Loucy (cell line): Measurements from ENCODE around the gene FPGS.

Source experiments
- H2AFZ ChIP-seq: fragments of 200-600 bp; sonication (generic); 2 replicates; pipeline ENCODE4 v1.6.0; 2016; ENCODE audit warnings: antibody characterized with exemption, mild to moderate bottlenecking, low read length, moderate library complexity
- H3F3A ChIP-seq: fragments of 200-600 bp; 2 replicates; pipeline ENCODE4 v1.6.0; 2016; ENCODE audit warnings: antibody characterized with exemption, low read depth, mild to moderate bottlenecking
- H3K27me3 ChIP-seq: fragments of 200-600 bp; sonication (generic); 2 replicates; pipeline ENCODE4 v1.6.1; 2014; ENCODE audit warnings: low read length, mild to moderate bottlenecking; ENCODE audit not compliant: insufficient read depth, poor library complexity, severe bottlenecking
- H3K36me3 ChIP-seq: fragments of 200-600 bp; sonication (generic); 2 replicates; pipeline ENCODE4 v1.6.1; 2016; ENCODE audit warnings: low read length; ENCODE audit not compliant: insufficient read depth
- H3K4me1 ChIP-seq: fragments of 200-600 bp; sonication (generic); 2 replicates; pipeline ENCODE4 v1.5.1; 2014; ENCODE audit warnings: low read length, mild to moderate bottlenecking; ENCODE audit not compliant: insufficient read depth, poor library complexity, severe bottlenecking
- H3K4me2 ChIP-seq: fragments of 200-600 bp; sonication (generic); 2 replicates; pipeline ENCODE4 v1.6.0; 2014; ENCODE audit warnings: antibody characterized with exemption, low read length, low read depth, mild to moderate bottlenecking; ENCODE audit not compliant: poor library complexity, severe bottlenecking
- H3K4me3 ChIP-seq: fragments of 200-600 bp; sonication (generic); 2 replicates; pipeline ENCODE4 v1.5.1; 2014; ENCODE audit warnings: low read length, mild to moderate bottlenecking, mixed read lengths; ENCODE audit not compliant: poor library complexity, severe bottlenecking
- H3K79me2 ChIP-seq: fragments of 200-600 bp; sonication (generic); 2 replicates; pipeline ENCODE4 v1.6.1; 2014; ENCODE audit warnings: low read length; ENCODE audit not compliant: insufficient read depth
- H3K9ac ChIP-seq: fragments of 200-600 bp; sonication (generic); 2 replicates; pipeline ENCODE4 v1.6.0; 2014; ENCODE audit warnings: mild to moderate bottlenecking, low read depth, low read length, moderate library complexity; ENCODE audit not compliant: poor library complexity, severe bottlenecking
- H3K9me2 ChIP-seq: fragments of 200-600 bp; sonication (generic); replicated peaks from 2 replicates; pipeline ENCODE4 v1.6.1; 2016; ENCODE audit warnings: low read depth, low read length, mixed read lengths
- H3K9me3 ChIP-seq: fragments of 200-600 bp; sonication (generic); 2 replicates; pipeline ENCODE4 v1.6.1; 2014; ENCODE audit warnings: mild to moderate bottlenecking, antibody characterized with exemption, low read length, low read depth; ENCODE audit not compliant: insufficient read depth
- H4K20me1 ChIP-seq: fragments of 200-600 bp; sonication (generic); 2 replicates; pipeline ENCODE4 v1.6.0; 2014; ENCODE audit warnings: antibody characterized with exemption, low read length, mild to moderate bottlenecking; ENCODE audit not compliant: insufficient read depth, poor library complexity, severe bottlenecking
- EZH2phosphoT487 ChIP-seq: fragments of 200-600 bp; IDR thresholded peaks from 2 replicates; pipeline ENCODE4 v1.6.1; 2018; ENCODE audit warnings: antibody characterized with exemption, mild to moderate bottlenecking, moderate library complexity, borderline replicate concordance
- TF ChIP-seq, protein P1 (sequence below): fragments of 200-600 bp; sonication (generic); conservative IDR thresholded peaks from 2 replicates; pipeline ENCODE4 v1.5.1; 2014; ENCODE audit warnings: mild to moderate bottlenecking, antibody characterized with exemption, low read length

Gene FPGS

DNA sequence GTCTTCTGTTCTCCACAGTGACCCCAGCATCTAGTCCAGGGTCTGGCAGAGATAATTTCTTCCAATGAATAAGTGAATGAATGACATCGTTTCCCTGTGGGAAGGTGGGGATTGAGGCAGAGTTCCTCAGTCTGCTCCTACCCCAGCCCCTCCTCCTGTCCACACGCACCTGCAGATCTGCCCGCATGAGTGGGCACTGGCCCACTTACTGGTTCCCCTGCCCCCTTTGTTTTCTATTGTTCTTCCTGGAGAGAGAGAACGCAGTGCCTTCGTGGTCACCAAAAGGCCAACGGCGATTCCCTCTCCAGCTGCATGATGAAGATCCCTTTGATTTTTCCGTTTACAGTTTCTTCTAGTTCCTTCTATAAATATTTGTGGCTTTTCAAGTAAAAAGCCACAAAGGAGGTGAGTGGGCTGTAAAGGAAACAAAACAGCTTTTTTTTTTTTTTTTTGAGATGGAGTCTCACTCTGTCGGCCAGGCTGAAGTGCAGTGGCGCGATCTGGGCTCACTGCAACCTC lies 5.8 kb upstream of the FPGS start:
- peak overlapping the region; percentile 75 for H3K9ac ChIP-seq
- no peaks in the 10 kb centered on the region for H3K9me3 ChIP-seq
- H3K36me3 ChIP-seq = peaks cover 6% of the 10 kb centered on the region; the same call in 1 of the 2 replicates
- H3K9me2 ChIP-seq = no peaks in the 10 kb centered on the region
- no peaks in the 10 kb centered on the region for H3K27me3 ChIP-seq
- H3F3A ChIP-seq = peaks cover 13% of the 10 kb centered on the region
- H2AFZ ChIP-seq = no peak overlapping the region
- peaks cover 29% of the 10 kb centered on the region; the same call in 1 of the 2 replicates for H3K79me2 ChIP-seq
- H3K4me1 ChIP-seq = peaks cover 70% of the 10 kb centered on the region
- peaks cover 6% of the 10 kb centered on the region for H4K20me1 ChIP-seq
- TF ChIP-seq, protein P1, sequence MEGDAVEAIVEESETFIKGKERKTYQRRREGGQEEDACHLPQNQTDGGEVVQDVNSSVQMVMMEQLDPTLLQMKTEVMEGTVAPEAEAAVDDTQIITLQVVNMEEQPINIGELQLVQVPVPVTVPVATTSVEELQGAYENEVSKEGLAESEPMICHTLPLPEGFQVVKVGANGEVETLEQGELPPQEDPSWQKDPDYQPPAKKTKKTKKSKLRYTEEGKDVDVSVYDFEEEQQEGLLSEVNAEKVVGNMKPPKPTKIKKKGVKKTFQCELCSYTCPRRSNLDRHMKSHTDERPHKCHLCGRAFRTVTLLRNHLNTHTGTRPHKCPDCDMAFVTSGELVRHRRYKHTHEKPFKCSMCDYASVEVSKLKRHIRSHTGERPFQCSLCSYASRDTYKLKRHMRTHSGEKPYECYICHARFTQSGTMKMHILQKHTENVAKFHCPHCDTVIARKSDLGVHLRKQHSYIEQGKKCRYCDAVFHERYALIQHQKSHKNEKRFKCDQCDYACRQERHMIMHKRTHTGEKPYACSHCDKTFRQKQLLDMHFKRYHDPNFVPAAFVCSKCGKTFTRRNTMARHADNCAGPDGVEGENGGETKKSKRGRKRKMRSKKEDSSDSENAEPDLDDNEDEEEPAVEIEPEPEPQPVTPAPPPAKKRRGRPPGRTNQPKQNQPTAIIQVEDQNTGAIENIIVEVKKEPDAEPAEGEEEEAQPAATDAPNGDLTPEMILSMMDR = no peak
- TF ChIP-seq EZH2phosphoT487 = no peak
- peak overlapping the region; percentile 65 for H3K4me3 ChIP-seq
- H3K4me2 ChIP-seq = peak overlapping the region; percentile 89

DNA sequence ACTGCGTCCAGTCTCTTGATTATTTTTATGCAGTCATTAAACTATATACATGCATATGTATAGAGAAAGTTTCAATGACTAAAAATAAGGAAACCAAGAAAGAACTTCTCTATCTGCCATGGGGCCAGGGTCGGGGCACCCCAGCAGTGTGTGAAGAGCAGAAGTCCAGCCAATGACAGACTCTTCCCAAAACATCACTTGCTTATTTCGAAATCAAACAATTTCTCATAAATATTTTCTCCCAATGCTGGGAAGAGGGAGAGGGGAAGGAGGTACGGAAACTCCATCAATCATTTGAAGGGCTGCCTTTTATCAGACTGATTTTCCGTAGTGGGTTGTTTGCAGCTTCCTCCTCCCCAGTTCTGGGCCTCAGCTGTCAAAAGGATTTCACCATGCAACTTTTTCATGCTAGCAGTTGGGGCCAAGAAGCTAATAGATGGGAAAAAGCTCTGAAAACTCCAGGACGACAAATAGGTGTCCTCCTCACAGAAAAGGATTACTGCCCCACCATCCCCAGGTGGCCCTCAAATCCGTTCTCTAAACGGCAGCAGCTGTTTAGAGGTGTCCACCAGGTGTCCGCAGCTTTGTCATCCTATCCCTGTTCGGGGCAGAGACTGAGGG lies 617 bp upstream of the FPGS start:
- Histone ChIP-seq H3K9ac (peak overlapping the region; percentile 74), H4K20me1 (peaks cover 38% of the 10 kb centered on the region), H3K4me3 (peak overlapping the region; percentile 73), H3K4me2 (peak overlapping the region; percentile 87), H3K79me2 (peaks cover 41% of the 10 kb centered on the region), H3F3A (no peaks in the 10 kb centered on the region), H2AFZ (peak overlapping the region; percentile 13; the same call in 1 of the 2 replicates), H3K4me1 (peaks cover 57% of the 10 kb centered on the region), H3K36me3 (peaks cover 6% of the 10 kb centered on the region; the same call in 1 of the 2 replicates), H3K9me2 (no peaks in the 10 kb centered on the region), H3K9me3 (no peaks in the 10 kb centered on the region), H3K27me3 (no peaks in the 10 kb centered on the region)
- TF ChIP-seq, protein P1 = peak; percentile 27; the same call in 1 of the 2 replicates
- no peak for TF ChIP-seq EZH2phosphoT487

DNA sequence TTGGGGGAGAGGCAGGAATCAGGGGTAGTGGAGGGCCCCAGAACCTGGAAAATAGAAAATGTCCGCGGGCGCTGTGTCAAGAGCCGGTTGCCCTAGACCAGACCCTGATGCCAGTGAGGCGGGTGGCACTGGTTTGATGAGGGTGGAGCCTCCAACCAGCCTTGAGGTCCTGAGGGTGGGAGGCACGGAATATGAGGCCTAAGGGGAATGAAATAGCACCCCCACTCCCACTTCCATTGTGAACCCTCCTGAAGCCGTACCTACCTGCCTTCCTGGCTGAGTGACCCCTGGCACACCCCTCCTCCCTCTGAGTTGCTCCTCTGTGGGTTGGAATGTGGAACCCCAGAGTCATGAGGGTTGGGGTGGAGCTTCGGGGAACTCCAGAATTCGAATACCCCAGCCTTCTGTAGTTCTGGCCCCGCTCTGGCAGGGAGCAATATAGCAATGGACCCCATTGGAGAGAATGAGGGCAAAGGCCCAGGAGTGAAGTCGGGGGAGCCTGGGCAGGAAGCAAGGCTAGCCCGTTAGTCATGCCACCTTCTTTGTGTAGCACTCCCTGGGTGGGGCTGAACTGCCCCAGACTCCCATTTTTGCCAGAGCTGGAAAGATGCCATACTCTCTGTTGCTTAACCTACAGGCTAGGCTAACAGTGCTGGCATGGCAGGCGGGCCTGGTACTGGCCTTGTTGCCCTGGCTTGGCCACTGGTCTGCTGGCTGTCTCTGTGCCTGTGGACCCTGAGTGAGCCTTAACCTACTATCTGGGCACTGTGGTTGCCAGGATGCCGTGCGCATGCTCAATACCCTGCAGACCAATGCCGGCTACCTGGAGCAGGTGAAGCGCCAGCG lies 1.0 kb downstream of the FPGS start:
- Histone ChIP-seq H3K9me3 (no peaks in the 10 kb centered on the region), H3K9me2 (no peaks in the 10 kb centered on the region), H3K27me3 (no peaks in the 10 kb centered on the region), H3K4me2 (peak overlapping the region; percentile 96), H4K20me1 (peaks cover 47% of the 10 kb centered on the region), H3K36me3 (peaks cover 22% of the 10 kb centered on the region; the same call in 1 of the 2 replicates), H2AFZ (no peak overlapping the region), H3F3A (no peaks in the 10 kb centered on the region), H3K4me3 (peak overlapping the region; percentile 99), H3K4me1 (peaks cover 43% of the 10 kb centered on the region), H3K79me2 (peaks cover 52% of the 10 kb centered on the region), H3K9ac (peak overlapping the region; percentile 99)
- TF ChIP-seq EZH2phosphoT487 = no peak
- TF ChIP-seq, protein P1 = no peak
